MM.1S (cell line): ENCODE data around the gene KLF15.

Source experiments
- CTCF ChIP-seq: fragments of 300-600 bp; sonication (generic); IDR thresholded peaks from 2 replicates; pipeline ENCODE4 v1.5.1; 2016; ENCODE audit warnings: antibody characterized with exemption, low read length, mixed read lengths
- EZH2 ChIP-seq: fragments of 300-600 bp; sonication (generic); optimal IDR thresholded peaks from 2 replicates; pipeline ENCODE3; 2017; ENCODE audit warnings: low read depth, mild to moderate bottlenecking, antibody characterized with exemption, low read length, mixed read lengths

GRCh38 chr3:126349071-126349470 lies 8.1 kb downstream of the KLF15 start:
- no peak for TF ChIP-seq CTCF
- no peak for TF ChIP-seq EZH2
